Cardiac muscle cell (in vitro differentiated cells and primary cell): ENCODE data around the gene OSGEP. TPM values are rescaled to one million over a fixed set of nuclear protein-coding genes. Genes with fewer than 3 reads are reported as not detected.
A peak's percentile ranks its signal among the peaks of the same experiment; 100 is the strongest.

Experiments
- DNase-seq, 2 donors: peaks; one replicate each; pipeline versions ENCODE4 v3.0.0 to v3.0.0-alpha.2; 2010 to 2017; ENCODE audit warnings: low read depth in 1 of 2, low spot score in 1 of 2
- H3K27ac ChIP-seq: fragments of 200-600 bp; sonication (generic); 2 replicates; pipeline ENCODE4 v1.5.1; 2016
- H3K27me3 ChIP-seq: fragments of 200-600 bp; sonication (generic); 2 replicates; pipeline ENCODE4 v1.6.0; 2016; ENCODE audit warnings: control low read depth
- H3K36me3 ChIP-seq: fragments of 200-600 bp; sonication (generic); 2 replicates; pipeline ENCODE4 v1.5.1; 2016; ENCODE audit warnings: control low read depth
- H3K4me1 ChIP-seq: fragments of 200-600 bp; sonication (generic); 2 replicates; pipeline ENCODE4 v1.8.1; 2017; ENCODE audit warnings: low read depth, mild to moderate bottlenecking, mixed run types
- H3K4me3 ChIP-seq: fragments of 200-600 bp; sonication (generic); 2 replicates; pipeline ENCODE4 v1.5.1; 2016; ENCODE audit warnings: mild to moderate bottlenecking
- H3K9me3 ChIP-seq: fragments of 200-600 bp; sonication (generic); 2 replicates; pipeline ENCODE4 v1.5.1; 2017; ENCODE audit warnings: low read depth, mild to moderate bottlenecking, control low read depth
- CTCF ChIP-seq: IDR thresholded peaks from 2 replicates; pipeline ENCODE4 v1.5.1; 2012; ENCODE audit warnings: low read depth, mild to moderate bottlenecking, low read length
- polyA plus RNA-seq: library from polyadenylated mRNA; unstranded; fragments of >200 nt; fragmentation: Nextera tagmentation; extraction: Ambion mirVana; gene quantifications from 2 replicates; pipeline ENCODE4 v1.2.1, GENCODE V29; 2016
- total RNA-seq: library from RNA; depleted of rRNA; stranded (reverse); fragments of >200 nt; gene quantifications from 2 replicates; pipeline ENCODE4 v1.2.3, GENCODE V29; 2016

OSGEP gene
- total and polyA plus RNA-seq, 2 experiments from 2014 or later: 47.9 to 51.7 TPM

- Histone ChIP-seq H3K4me1 (no peaks in the 10 kb centered on the region), H3K36me3 (no peaks in the 10 kb centered on the region), H3K27ac (no peak overlapping the region), H3K27me3 (no peaks in the 10 kb centered on the region), H3K4me3 (no peak overlapping the region), H3K9me3 (no peaks in the 10 kb centered on the region)
- no peak for TF ChIP-seq CTCF
- peak in 1 of 2 donors; percentile 75 for DNase-seq
Observed at GRCh38 chr14:20436363-20436755, 18.3 kb downstream of the OSGEP start.

- no peaks in the 10 kb centered on the region for H3K9me3 ChIP-seq
- DNase-seq: no peak
- no peak within 1 kb of the TSS for H3K4me3 ChIP-seq
- TF ChIP-seq CTCF: no peak
- H3K36me3 ChIP-seq: no peaks in the 10 kb centered on the region
- no peak within 1 kb of the TSS for H3K27ac ChIP-seq
- no peaks in the 10 kb centered on the region for H3K4me1 ChIP-seq
- H3K27me3 ChIP-seq: no peaks in the 10 kb centered on the region
Observed at GRCh38 chr14:20435582-20436362, 18.8 kb downstream of the OSGEP start, which contains the start of gene KLHL33. TSS of gene KLHL33 (minus strand) at chr14:20436166. CDS start at chr14:20435811, 355 bp downstream.

GRCh38 chr14:20434701-20435581 is 19.7 kb downstream of the OSGEP start:
- H3K27me3 ChIP-seq: no peaks in the 10 kb centered on the region
- no peak for TF ChIP-seq CTCF
- H3K4me1 ChIP-seq: no peaks in the 10 kb centered on the region
- H3K4me3 ChIP-seq: no peak overlapping the region
- H3K9me3 ChIP-seq: no peaks in the 10 kb centered on the region
- DNase-seq: peak in 1 of 2 donors; percentile 35
- no peak overlapping the region for H3K27ac ChIP-seq
- no peaks in the 10 kb centered on the region for H3K36me3 ChIP-seq

- Histone ChIP-seq H3K27me3 (no peaks in the 10 kb centered on the region), H3K4me3 (no peak overlapping the region), H3K36me3 (no peaks in the 10 kb centered on the region), H3K9me3 (no peaks in the 10 kb centered on the region), H3K27ac (no peak overlapping the region), H3K4me1 (no peaks in the 10 kb centered on the region)
- no peak for DNase-seq
- no peak for TF ChIP-seq CTCF
Observed at GRCh38 chr14:20429801-20430669, 24.6 kb downstream of the OSGEP start.

- no peaks in the 10 kb centered on the region for H3K9me3 ChIP-seq
- no peak for DNase-seq
- no peak overlapping the region for H3K4me3 ChIP-seq
- no peaks in the 10 kb centered on the region for H3K4me1 ChIP-seq
- no peaks in the 10 kb centered on the region for H3K27me3 ChIP-seq
- H3K27ac ChIP-seq: no peak overlapping the region
- TF ChIP-seq CTCF: no peak
- H3K36me3 ChIP-seq: no peaks in the 10 kb centered on the region
Observed at GRCh38 chr14:20428802-20429201, 25.8 kb downstream of the OSGEP start.
